ENCODE measurements around the gene TSPAN4. TPM values are rescaled to one million over a fixed set of nuclear protein-coding genes. Genes with fewer than 3 reads are reported as not detected.

TSPAN4 gene
- total and polyA plus RNA-seq, 3 experiments from 2014 or later: 4.4 to 9.4 (median 8.8) TPM

- Histone ChIP-seq H3K4me1 (ENCODE audit: insufficient read depth, low read length) (peaks cover 47% of the 10 kb centered on the region), H3K27me3 (ENCODE audit: insufficient read depth, low read length, poor library complexity, severe bottlenecking) (peaks cover 20% of the 10 kb centered on the region), H3K27ac (ENCODE audit: low read depth, low read length) (no peak overlapping the region), H3K36me3 (ENCODE audit: insufficient read depth, low read length) (no peaks in the 10 kb centered on the region), H3K4me3 (ENCODE audit: low read length) (no peak overlapping the region), H3K9me3 (ENCODE audit: low read length) (no peaks in the 10 kb centered on the region)
- Mint-ChIP-seq H3K27ac (peak overlapping the region in 1 of 8 donors; percentile 52), H3K4me3 (peak overlapping the region; percentile 33 to 74 (median 54)), H3K36me3 (no peaks in the 10 kb centered on the region), H3K9me3 (no peaks in the 10 kb centered on the region), H3K27me3 (peaks cover 7 to 19% of the 10 kb centered on the region in 2 donors), H3K4me1 (peaks cover 4 to 70% (median 18%) of the 10 kb centered on the region in 3 donors)
- ChIA-PET POLR2A (interaction anchor here (0.9 to 3.3 kb wide), 5 partner anchors 9 to 27 kb away, joined by 3 to 16 read pairs (median 5); partner anchors contain the start of genes PNPLA2 and TSPAN4), CTCF (interaction anchor here (0.7 to 1.9 kb wide), 4 partner anchors 9 to 17 kb away, joined by 3 to 7 read pairs (median 4); partner anchors contain the start of gene PNPLA2)
- no peak for DNase-seq
These were observed 11.4 kb upstream of the TSPAN4 start for GRCh38 chr11:831118-831864.

DNA sequence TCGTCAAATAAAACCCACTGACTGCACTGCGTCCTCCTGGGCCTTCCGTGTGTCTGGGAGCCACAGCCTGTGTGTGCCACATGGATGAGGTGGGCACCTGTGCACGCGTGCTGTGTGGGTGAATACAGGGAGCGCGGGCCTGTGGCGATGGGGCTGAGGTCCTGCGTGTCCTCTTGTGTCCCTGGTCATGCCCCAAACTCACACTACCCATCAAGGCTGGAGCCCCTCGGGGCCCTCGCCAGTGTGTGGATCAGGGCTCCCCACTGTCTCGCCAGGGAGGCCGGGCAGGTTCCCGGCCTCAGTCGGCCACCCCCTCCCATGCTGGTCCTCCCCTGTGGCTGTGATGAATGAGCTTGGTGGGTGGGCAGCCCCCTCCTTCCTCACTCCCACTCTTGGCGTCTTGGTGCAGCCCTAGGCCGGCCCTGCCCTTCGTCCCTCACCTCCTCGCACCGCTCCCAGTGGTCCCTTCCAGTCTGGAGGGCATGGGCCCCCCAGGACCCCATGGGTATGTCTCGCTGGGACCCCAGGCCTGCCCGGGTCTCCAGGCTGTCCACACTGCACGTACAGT lies 10.6 kb upstream of the TSPAN4 start:
- Mint-ChIP-seq H3K4me1 (peaks cover 0 to 64% (median 14%) of the 10 kb centered on the region in 3 donors), H3K4me3 (peak overlapping the region; percentile 33 to 67 (median 54)), H3K27ac (peak overlapping the region in 1 of 8 donors; percentile 52), H3K9me3 (no peaks in the 10 kb centered on the region), H3K27me3 (peaks cover 4 to 19% of the 10 kb centered on the region in 2 donors), H3K36me3 (peaks cover 0 to 2% (median 0%) of the 10 kb centered on the region in 3 donors)
- Histone ChIP-seq H3K27ac (ENCODE audit: low read depth, low read length) (peak overlapping the region; percentile 38), H3K4me3 (ENCODE audit: low read length) (peak overlapping the region; percentile 19), H3K9me3 (ENCODE audit: low read length) (no peaks in the 10 kb centered on the region), H3K4me1 (ENCODE audit: insufficient read depth, low read length) (peaks cover 44% of the 10 kb centered on the region), H3K27me3 (ENCODE audit: insufficient read depth, low read length, poor library complexity, severe bottlenecking) (peaks cover 20% of the 10 kb centered on the region), H3K36me3 (ENCODE audit: insufficient read depth, low read length) (no peaks in the 10 kb centered on the region)
- no peak for DNase-seq
- POLR2A ChIA-PET: interaction anchor here (0.5 to 3.3 kb wide), 6 partner anchors 9 to 137 kb away, joined by 3 to 16 read pairs (median 5); partner anchors contain the start of genes PNPLA2, RPLP2, TMEM80 and TSPAN4
- CTCF ChIA-PET: interaction anchor here (0.7 to 1.4 kb wide), 4 partner anchors 9 to 16 kb away, joined by 3 to 6 read pairs (median 4); partner anchors contain the start of genes POLR2L and TSPAN4

DNA sequence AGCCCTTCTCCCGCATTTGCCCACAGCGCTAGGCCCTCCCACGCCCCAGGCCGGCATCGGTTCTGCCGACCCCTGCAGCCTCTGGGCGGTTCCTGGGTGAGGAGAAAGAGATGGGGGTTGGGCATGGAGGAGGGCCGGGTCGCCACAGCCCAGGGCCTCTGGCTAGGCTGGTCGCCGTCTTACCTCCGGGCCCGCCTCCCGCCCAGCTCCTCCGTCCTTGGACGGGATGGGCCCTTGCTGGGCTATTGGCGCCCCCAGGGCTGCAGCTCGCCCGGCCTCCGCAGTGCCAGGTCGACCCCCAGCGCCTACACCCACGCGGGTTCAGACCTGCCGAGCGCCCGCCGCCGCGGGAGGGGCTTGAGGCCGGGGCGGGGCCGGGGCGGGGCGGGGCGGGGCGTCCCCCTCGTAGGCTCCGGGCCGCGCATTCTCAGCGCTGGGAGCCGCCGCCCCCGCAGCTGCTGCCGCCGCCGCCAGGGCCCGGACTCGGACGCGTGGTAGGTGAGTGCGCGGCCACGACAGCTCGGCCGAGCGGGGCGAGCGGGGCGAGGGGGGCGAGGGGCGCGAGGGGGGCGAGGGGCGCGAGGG lies 10.0 kb upstream of the TSPAN4 start, which contains the start of gene CD151:
Gene CD151, plus strand, starts transcription at position 424 of the 585 bp plus-strand sequence. CDS start 3,118 bp downstream, outside the sequence.
- POLR2A ChIA-PET: interaction anchor here (0.5 to 3.3 kb wide), 5 partner anchors 10 to 137 kb away, joined by 3 to 16 read pairs (median 5); partner anchors contain the start of genes PNPLA2, RPLP2 and TMEM80
- DNase-seq: peak in 3 of 5 donors; percentile 44 to 63 (median 44)
- CTCF ChIA-PET: interaction anchor here (0.7 to 1.3 kb wide), 3 partner anchors 10 to 16 kb away, joined by 3 to 6 read pairs (median 4); partner anchors contain the start of genes POLR2L and TSPAN4
- Histone ChIP-seq H3K4me3 (ENCODE audit: low read length) (peak within 1 kb of the TSS; percentile 34), H3K9me3 (ENCODE audit: low read length) (no peaks in the 10 kb centered on the region), H3K4me1 (ENCODE audit: insufficient read depth, low read length) (peaks cover 40% of the 10 kb centered on the region), H3K36me3 (ENCODE audit: insufficient read depth, low read length) (no peaks in the 10 kb centered on the region), H3K27me3 (ENCODE audit: insufficient read depth, low read length, poor library complexity, severe bottlenecking) (peaks cover 18% of the 10 kb centered on the region), H3K27ac (ENCODE audit: low read depth, low read length) (peak within 1 kb of the TSS; percentile 59)
- no peaks in the 10 kb centered on the region for H3K9me3 Mint-ChIP-seq
- H3K36me3 Mint-ChIP-seq: peaks cover 0 to 5% (median 0%) of the 10 kb centered on the region in 3 donors
- H3K4me1 Mint-ChIP-seq: peaks cover 0 to 61% (median 12%) of the 10 kb centered on the region in 3 donors
- peak within 1 kb of the TSS; percentile 63 to 87 (median 72) for H3K4me3 Mint-ChIP-seq
- H3K27me3 Mint-ChIP-seq: peaks cover 3 to 17% of the 10 kb centered on the region in 2 donors
- peak within 1 kb of the TSS in 3 of 8 donors; percentile 52 to 84 (median 66) for H3K27ac Mint-ChIP-seq

- ChIA-PET CTCF (interaction anchor here (1.1 kb wide), 1 partner anchor 9 kb away, joined by 6 read pairs; the partner anchor contains the start of genes POLR2L and TSPAN4), POLR2A (interaction anchor here (0.7 to 1.3 kb wide), 3 partner anchors 9 to 24 kb away, joined by 3 to 6 read pairs (median 5); partner anchors contain the start of genes POLR2L, RPLP2 and TSPAN4)
- peaks cover 0 to 59% (median 10%) of the 10 kb centered on the region in 3 donors for H3K4me1 Mint-ChIP-seq
- H3K36me3 ChIP-seq (ENCODE audit: insufficient read depth, low read length): no peaks in the 10 kb centered on the region
- peaks cover 3 to 11% of the 10 kb centered on the region in 2 donors for H3K27me3 Mint-ChIP-seq
- peak overlapping the region; percentile 34 for H3K4me3 ChIP-seq (ENCODE audit: low read length)
- H3K9me3 Mint-ChIP-seq: no peaks in the 10 kb centered on the region
- no peak overlapping the region for H3K27ac Mint-ChIP-seq
- peaks cover 35% of the 10 kb centered on the region for H3K4me1 ChIP-seq (ENCODE audit: insufficient read depth, low read length)
- H3K27me3 ChIP-seq (ENCODE audit: insufficient read depth, low read length, poor library complexity, severe bottlenecking): peaks cover 11% of the 10 kb centered on the region
- peak overlapping the region; percentile 59 for H3K27ac ChIP-seq (ENCODE audit: low read depth, low read length)
- H3K4me3 Mint-ChIP-seq: peak overlapping the region; percentile 41 to 87 (median 72)
- peaks cover 0 to 10% (median 0%) of the 10 kb centered on the region in 3 donors for H3K36me3 Mint-ChIP-seq
- peak in 1 of 5 donors; percentile 51 for DNase-seq
- no peaks in the 10 kb centered on the region for H3K9me3 ChIP-seq (ENCODE audit: low read length)
These were observed 9.4 kb upstream of the TSPAN4 start for GRCh38 chr11:833114-833791.

- peak overlapping the region; percentile 41 to 87 (median 72) for H3K4me3 Mint-ChIP-seq
- H3K27ac Mint-ChIP-seq: peak overlapping the region in 5 of 8 donors; percentile 38 to 84 (median 47)
- Histone ChIP-seq H3K9me3 (ENCODE audit: low read length) (no peaks in the 10 kb centered on the region), H3K36me3 (ENCODE audit: insufficient read depth, low read length) (no peaks in the 10 kb centered on the region), H3K27ac (ENCODE audit: low read depth, low read length) (peak overlapping the region; percentile 59), H3K4me3 (ENCODE audit: low read length) (no peak overlapping the region), H3K27me3 (ENCODE audit: insufficient read depth, low read length, poor library complexity, severe bottlenecking) (peaks cover 8% of the 10 kb centered on the region), H3K4me1 (ENCODE audit: insufficient read depth, low read length) (peaks cover 35% of the 10 kb centered on the region)
- H3K27me3 Mint-ChIP-seq: peaks cover 0 to 9% of the 10 kb centered on the region in 2 donors
- no peak for DNase-seq
- no peaks in the 10 kb centered on the region for H3K9me3 Mint-ChIP-seq
- H3K4me1 Mint-ChIP-seq: peaks cover 0 to 56% (median 10%) of the 10 kb centered on the region in 3 donors
- ChIA-PET CTCF (interaction anchor here (1.0 kb wide), 1 partner anchor 9 kb away, joined by 3 read pairs; the partner anchor contains the start of gene TSPAN4), POLR2A (interaction anchor here (0.7 to 1.3 kb wide), 2 partner anchors 9 to 17 kb away, joined by 3 to 6 read pairs; partner anchors contain the start of genes POLR2L and TSPAN4)
- peaks cover 0 to 15% (median 0%) of the 10 kb centered on the region in 3 donors for H3K36me3 Mint-ChIP-seq
These were observed 8.8 kb upstream of the TSPAN4 start for GRCh38 chr11:833849-834311.

- Histone ChIP-seq H3K27me3 (ENCODE audit: insufficient read depth, low read length, poor library complexity, severe bottlenecking) (peaks cover 1% of the 10 kb centered on the region), H3K36me3 (ENCODE audit: insufficient read depth, low read length) (no peaks in the 10 kb centered on the region), H3K4me3 (ENCODE audit: low read length) (no peak overlapping the region), H3K4me1 (ENCODE audit: insufficient read depth, low read length) (peaks cover 28% of the 10 kb centered on the region), H3K27ac (ENCODE audit: low read depth, low read length) (no peak overlapping the region), H3K9me3 (ENCODE audit: low read length) (no peaks in the 10 kb centered on the region)
- Mint-ChIP-seq H3K36me3 (peaks cover 0 to 23% (median 0%) of the 10 kb centered on the region in 3 donors), H3K27ac (peak overlapping the region in 4 of 8 donors; percentile 38 to 84 (median 56)), H3K27me3 (peaks cover 0 to under 1% of the 10 kb centered on the region in 2 donors), H3K9me3 (no peaks in the 10 kb centered on the region), H3K4me1 (peaks cover 0 to 48% (median 7%) of the 10 kb centered on the region in 3 donors), H3K4me3 (peak overlapping the region in 6 of 7 donors; percentile 60 to 77 (median 74))
- ChIA-PET CTCF (interaction anchor here (1.0 to 1.1 kb wide), 2 partner anchors 8 to 24 kb away, joined by 3 read pairs; partner anchors contain the start of gene TSPAN4), POLR2A (interaction anchor here (0.7 to 1.3 kb wide), 2 partner anchors 8 to 17 kb away, joined by 3 to 6 read pairs; partner anchors contain the start of genes POLR2L and TSPAN4)
- no peak for DNase-seq
These were observed 8.0 kb upstream of the TSPAN4 start for GRCh38 chr11:834371-835316.

Data from CD8-positive, alpha-beta memory T cell (primary cell).